Endometrial microvascular endothelial cells (primary cell): ENCODE results near the gene DSCAML1. TPM values are rescaled to one million over a fixed set of nuclear protein-coding genes. Genes with fewer than 3 reads are reported as not detected.

ENCODE experiments used
- in situ Hi-C: cut with HindIII; loops from 2 replicates; pipeline ENCODE4 v1.10.0; 2017; ENCODE audit warnings: low sequenced_read_pairs, low pct_unique_long_range_greater_than_20kb; ENCODE audit errors: inconsistent ontology term
- total RNA-seq: library from RNA; depleted of rRNA; stranded (reverse); fragments of >200 nt; gene quantifications from one replicate; pipeline ENCODE4 v1.2.3, GENCODE V29; 2015; ENCODE audit errors: inconsistent ontology term

DSCAML1 gene
- total RNA-seq, 1 donor from 2014 or later = not detected

DNA sequence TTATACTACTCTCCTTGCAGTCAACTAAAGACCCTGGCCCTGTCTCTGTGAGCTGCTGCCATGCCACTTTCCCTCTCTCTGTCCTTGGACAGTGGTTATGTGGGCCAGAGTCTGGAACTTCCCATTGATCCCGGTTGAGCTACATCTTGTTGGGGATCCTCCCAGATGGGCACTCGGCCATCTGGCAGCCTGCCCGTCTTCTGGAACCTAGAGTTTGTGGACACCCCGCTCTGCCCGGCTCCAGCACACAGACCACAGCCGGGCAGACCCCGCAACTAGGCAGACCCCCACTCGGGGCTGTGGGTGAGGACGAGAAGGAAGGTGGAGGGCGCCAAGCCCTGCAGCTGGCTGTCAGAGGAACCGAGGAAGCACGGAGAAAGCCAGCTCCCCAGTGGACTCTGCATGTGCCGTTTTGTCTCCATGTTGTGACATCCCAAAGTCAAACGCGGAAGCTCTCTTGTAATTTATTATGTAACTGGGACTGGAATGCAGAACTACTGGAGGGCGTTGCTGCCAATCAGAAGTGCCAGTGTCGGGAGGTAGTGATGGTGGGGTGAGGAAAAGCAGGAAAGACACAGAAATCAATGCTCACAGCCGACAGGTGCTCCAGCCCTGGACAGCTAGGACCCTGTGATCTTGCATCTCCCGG lies 261.7 kb downstream of the DSCAML1 start:
- in situ Hi-C loops = no loop called here

GRCh38 chr11:117532568-117532967 lies 264.4 kb downstream of the DSCAML1 start:
- in situ Hi-C loops = no loop called here

GRCh38 chr11:117529816-117530215 lies 267.2 kb downstream of the DSCAML1 start:
- in situ Hi-C loops = no loop called here

GRCh38 chr11:117528097-117528721 lies 268.8 kb downstream of the DSCAML1 start:
- in situ Hi-C loops = no loop called here

- in situ Hi-C loops = no loop called here
These were observed 269.7 kb downstream of the DSCAML1 start for GRCh38 chr11:117527271-117527670.

- in situ Hi-C loops = no loop called here
These were observed 271.0 kb downstream of the DSCAML1 start for GRCh38 chr11:117525866-117526542.

DNA sequence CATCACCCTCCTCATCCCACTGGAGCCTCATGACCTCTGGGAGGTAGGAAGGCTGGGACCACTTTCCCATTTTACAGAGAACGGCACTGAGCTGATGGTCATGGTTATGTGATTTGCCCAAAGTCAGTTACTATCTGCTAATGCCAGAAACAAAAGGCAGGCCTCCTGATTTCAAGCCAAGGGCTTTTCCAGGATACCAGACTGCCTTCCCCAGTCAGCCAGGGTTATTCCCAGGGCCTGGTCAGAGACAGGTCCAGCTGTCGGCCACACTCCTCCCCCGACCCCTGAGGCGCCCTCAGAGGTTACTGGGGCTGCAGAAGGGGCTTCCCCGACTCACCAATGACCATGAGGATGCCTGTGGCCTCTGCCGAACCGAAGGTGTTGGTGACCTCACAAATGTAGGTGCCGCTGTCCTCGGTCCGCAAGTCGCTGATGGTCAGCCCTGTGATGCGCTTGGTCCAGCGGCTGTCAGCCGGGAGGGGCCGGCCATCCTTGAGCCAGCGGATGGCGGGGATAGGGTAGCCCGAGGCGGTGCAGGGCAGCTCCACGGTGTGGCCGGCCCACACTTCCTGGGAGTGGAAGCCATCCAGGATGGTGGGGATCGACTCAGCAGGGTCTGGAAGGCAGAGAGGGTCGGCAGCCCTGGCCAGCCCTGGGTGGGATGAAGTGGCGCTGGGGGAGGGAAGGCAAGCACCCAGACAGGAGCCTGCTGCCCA lies 272.4 kb downstream of the DSCAML1 start:
- in situ Hi-C loops = no loop called here

DNA sequence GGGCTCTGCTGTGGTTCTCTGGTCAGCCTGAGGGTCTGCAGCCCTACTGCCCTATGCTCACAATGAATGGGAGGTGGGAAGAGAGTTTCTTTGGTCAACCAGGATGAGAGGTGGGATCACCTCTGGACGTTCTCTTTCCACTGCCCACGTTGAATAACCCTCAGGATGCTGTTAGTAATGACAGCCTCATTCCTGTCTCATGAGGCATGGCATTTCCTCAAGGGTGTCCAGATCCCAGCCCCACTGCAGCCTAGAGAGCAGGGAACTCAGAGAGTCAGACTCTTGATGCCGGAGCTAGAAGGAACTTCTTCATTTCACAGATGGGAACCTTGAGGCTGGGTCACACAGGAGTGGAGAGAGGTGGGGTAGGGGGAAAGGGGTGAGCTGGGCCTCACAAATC lies 273.3 kb downstream of the DSCAML1 start:
- in situ Hi-C loops = no loop called here

GRCh38 chr11:117521974-117522373 lies 275.0 kb downstream of the DSCAML1 start:
- in situ Hi-C loops = no loop called here

DNA sequence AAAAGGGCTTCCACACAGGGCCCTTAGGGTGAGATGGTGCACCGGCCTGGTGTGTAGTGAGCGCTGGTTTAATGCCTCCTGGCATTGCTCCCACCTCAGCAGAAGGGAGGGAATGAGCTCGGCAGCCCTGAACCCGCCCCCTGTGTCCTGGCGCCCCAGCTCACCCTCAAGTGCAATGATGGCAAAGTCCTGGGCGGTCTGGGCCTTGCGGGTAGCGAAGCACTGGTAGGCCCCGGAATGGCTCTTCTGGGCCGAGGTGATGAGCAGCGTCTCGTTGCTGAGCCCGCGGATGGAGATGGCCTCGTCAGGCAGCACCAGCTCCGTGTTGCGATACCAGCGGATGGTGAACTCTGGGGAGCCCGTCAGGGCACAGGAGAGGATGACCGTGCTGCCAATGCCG lies 276.1 kb downstream of the DSCAML1 start:
- in situ Hi-C loops = no loop called here

GRCh38 chr11:117520201-117520600 lies 276.8 kb downstream of the DSCAML1 start:
- in situ Hi-C loops = no loop called here

DNA sequence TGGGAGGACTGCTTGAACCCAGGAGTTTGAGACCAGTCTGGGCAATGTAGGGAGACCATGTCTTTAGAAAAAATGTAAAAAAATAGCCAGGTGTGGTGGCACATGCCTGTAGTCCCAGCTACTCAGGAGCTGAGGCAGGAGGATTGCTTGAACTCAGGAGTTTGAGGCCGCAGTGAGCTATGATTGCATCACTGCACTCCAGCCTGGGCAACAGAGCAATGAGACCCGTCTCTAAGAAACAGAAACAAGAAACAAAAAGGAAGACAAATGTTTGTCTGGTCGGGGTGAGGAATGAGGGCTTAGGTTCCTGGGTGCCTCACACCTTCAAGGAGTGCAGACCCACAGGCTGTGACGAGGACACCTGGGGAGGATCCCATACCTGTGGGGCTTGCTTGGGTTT lies 277.4 kb downstream of the DSCAML1 start:
- in situ Hi-C loops = no loop called here

GRCh38 chr11:117519170-117519569 lies 277.8 kb downstream of the DSCAML1 start:
- in situ Hi-C loops = no loop called here

DNA sequence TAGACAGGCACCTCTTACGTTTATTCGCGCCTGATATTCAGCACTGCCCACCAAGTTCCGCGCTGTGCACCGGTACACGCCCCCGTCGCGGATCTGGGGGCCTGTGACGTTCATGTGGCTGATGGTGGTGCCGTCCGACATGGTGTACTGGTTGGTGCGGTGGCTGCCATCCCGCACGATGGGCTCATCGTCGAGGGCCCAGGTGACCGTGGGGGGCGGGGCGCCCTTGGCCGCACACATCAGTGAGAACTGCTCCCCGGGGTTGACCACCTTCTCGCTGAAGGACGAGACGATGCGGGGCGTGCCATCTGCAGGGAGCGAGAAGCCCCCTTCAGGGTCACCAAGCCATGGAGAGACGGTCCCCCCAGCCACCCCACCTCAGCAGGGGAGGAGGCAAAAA lies 278.6 kb downstream of the DSCAML1 start:
- in situ Hi-C loops = no loop called here

DNA sequence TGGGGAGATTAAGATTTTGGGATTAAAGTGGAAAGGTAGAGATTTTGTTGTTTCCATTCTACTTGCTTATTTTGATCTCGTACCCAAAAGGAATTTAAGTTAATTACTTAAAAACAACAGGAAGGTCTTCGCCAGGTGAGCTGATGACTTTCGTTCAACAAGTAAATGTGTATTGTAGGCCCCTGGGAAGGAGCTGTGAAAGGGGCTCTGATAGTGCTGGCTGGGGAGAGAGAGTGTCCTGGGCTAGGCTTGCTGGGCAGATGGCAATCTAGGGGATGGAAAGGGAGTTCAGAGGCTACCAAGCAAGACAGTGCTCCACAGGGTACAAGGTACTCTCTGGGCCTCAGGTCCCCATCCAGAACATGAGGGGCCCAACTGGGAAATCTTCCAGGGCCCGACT lies 279.9 kb downstream of the DSCAML1 start:
- in situ Hi-C loops = no loop called here

GRCh38 chr11:117515892-117516787 lies 280.9 kb downstream of the DSCAML1 start:
- in situ Hi-C loops = no loop called here

DNA sequence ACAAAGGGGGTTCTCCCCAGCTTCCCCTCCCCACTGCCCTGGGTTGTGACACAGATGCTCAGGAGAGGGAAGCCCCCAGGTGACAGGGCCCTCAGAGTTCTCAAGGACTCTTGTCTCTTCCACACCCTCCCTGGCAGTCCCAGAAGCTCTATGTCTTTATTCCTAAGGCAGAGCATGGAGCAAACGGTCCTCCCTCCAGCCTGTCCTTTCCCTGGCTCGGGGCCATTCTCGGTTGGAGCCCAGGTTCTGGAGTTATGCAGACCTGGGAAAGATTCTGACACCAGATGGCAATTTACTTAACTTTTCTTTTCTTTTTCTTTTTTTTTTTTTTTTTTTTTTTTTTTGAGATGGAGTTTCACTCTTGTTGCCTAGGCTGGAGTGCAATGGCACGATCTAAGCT lies 282.8 kb downstream of the DSCAML1 start:
- in situ Hi-C loops = no loop called here

DNA sequence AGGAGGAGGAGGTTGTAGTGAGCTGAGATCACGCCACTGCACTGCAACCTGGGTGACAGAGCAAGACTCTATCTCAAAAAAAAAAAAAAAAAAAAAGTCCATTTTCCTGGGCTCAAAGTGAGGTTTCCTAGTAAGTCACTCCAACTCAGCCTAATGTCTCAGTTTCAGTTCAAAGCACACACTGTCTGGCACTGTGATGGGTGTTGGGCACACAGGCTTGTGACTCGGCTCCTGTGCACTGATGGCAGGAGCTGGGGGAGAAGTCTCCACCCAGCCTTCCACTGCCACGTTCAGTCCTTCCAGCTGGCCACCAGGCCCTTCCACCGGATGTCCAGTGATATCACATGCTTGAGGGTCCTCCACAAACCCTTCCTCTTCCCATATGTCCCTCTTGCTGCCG lies 283.4 kb downstream of the DSCAML1 start:
- in situ Hi-C loops = no loop called here
